Measurements from ENCODE around the gene HIVEP2.

The HIVEP2 gene

GRCh38 chr6:142845624-142846458, 99.1 kb downstream of the HIVEP2 start:
- H3K4me3 ChIP-seq (ENCODE audit: low read length): no peak overlapping the region
- no peak overlapping the region for H2BK5ac ChIP-seq (ENCODE audit: low read length)
- peak; percentile 94 for DNase-seq
- no peaks in the 10 kb centered on the region for H3K79me2 ChIP-seq (ENCODE audit: control insufficient read depth, insufficient read depth, low read length)
- H3K4ac ChIP-seq (ENCODE audit: low read depth, low read length): no peak overlapping the region
- peak overlapping the region; percentile 14 for H3K9ac ChIP-seq (ENCODE audit: low read length)
- peak overlapping the region; percentile 69 for H3K56ac ChIP-seq (ENCODE audit: low read length)
- H2AK5ac ChIP-seq (ENCODE audit: low read length): no peak overlapping the region
- no peaks in the 10 kb centered on the region for H3K36me3 ChIP-seq (ENCODE audit: control insufficient read depth, insufficient read depth, low read length)
- no peak overlapping the region for H2BK120ac ChIP-seq (ENCODE audit: low read depth, low read length)
- WGBS (ENCODE audit: extremely low coverage, insufficient coverage, low lambda C conversion rate): no CpG with 5 or more reads among the region's 23 CpGs
- peak overlapping the region; percentile 91 for H3K18ac ChIP-seq (ENCODE audit: low read length)
- no peaks in the 10 kb centered on the region for H3K27me3 ChIP-seq (ENCODE audit: insufficient read depth, low read length, poor library complexity)
- H4K8ac ChIP-seq (ENCODE audit: low read depth, low read length): no peak overlapping the region
- H3K4me1 ChIP-seq (ENCODE audit: control insufficient read depth, low read depth, low read length): peaks cover 7% of the 10 kb centered on the region
- peak overlapping the region; percentile 2 for H3K4me2 ChIP-seq (ENCODE audit: low read length)
- peak overlapping the region; percentile 79 for H2BK15ac ChIP-seq (replicated peaks; ENCODE audit: low read depth)
- peak overlapping the region; percentile 58 for H3K27ac ChIP-seq (ENCODE audit: low read depth, low read length)
- H3K79me1 ChIP-seq (ENCODE audit: low read length): no peaks in the 10 kb centered on the region
- no peak overlapping the region for H3K23ac ChIP-seq (ENCODE audit: low read length)
- no peak overlapping the region for H4K5ac ChIP-seq (ENCODE audit: low read length)

- H3K9ac ChIP-seq (ENCODE audit: low read length): no peak overlapping the region
- DNase-seq: no peak
- H3K4me3 ChIP-seq (ENCODE audit: low read length): no peak overlapping the region
These were observed 99.8 kb downstream of the HIVEP2 start for GRCh38 chr6:142845143-142845571.

GRCh38 chr6:142844065-142844755, 100.8 kb downstream of the HIVEP2 start:
- no peak overlapping the region for H3K18ac ChIP-seq (ENCODE audit: low read length)
- H4K5ac ChIP-seq (ENCODE audit: low read length): no peak overlapping the region
- H3K4me1 ChIP-seq (ENCODE audit: control insufficient read depth, low read depth, low read length): peaks cover 7% of the 10 kb centered on the region
- no peak overlapping the region for H3K4me2 ChIP-seq (ENCODE audit: low read length)
- H3K79me1 ChIP-seq (ENCODE audit: low read length): no peaks in the 10 kb centered on the region
- H3K23ac ChIP-seq (ENCODE audit: low read length): no peak overlapping the region
- no peak overlapping the region for H2BK15ac ChIP-seq (replicated peaks; ENCODE audit: low read depth)
- H3K36me3 ChIP-seq (ENCODE audit: control insufficient read depth, insufficient read depth, low read length): no peaks in the 10 kb centered on the region
- H3K56ac ChIP-seq (ENCODE audit: low read length): no peak overlapping the region
- H3K4me3 ChIP-seq (ENCODE audit: low read length): no peak overlapping the region
- H3K4ac ChIP-seq (ENCODE audit: low read depth, low read length): no peak overlapping the region
- no peak overlapping the region for H3K9ac ChIP-seq (ENCODE audit: low read length)
- H2BK120ac ChIP-seq (ENCODE audit: low read depth, low read length): no peak overlapping the region
- H3K79me2 ChIP-seq (ENCODE audit: control insufficient read depth, insufficient read depth, low read length): no peaks in the 10 kb centered on the region
- no CpG with 5 or more reads among the region's 6 CpGs for WGBS (ENCODE audit: extremely low coverage, insufficient coverage, low lambda C conversion rate)
- DNase-seq: no peak
- H2BK5ac ChIP-seq (ENCODE audit: low read length): no peak overlapping the region
- no peak overlapping the region for H4K8ac ChIP-seq (ENCODE audit: low read depth, low read length)
- H3K27me3 ChIP-seq (ENCODE audit: insufficient read depth, low read length, poor library complexity): no peaks in the 10 kb centered on the region
- H2AK5ac ChIP-seq (ENCODE audit: low read length): no peak overlapping the region
- no peak overlapping the region for H3K27ac ChIP-seq (ENCODE audit: low read depth, low read length)

More at GRCh38 chr6:142845143-142845571, 99.8 kb downstream of the HIVEP2 start:
- Histone ChIP-seq H3K27ac (ENCODE audit: low read depth, low read length) (peak overlapping the region; percentile 58), H3K79me1 (ENCODE audit: low read length) (no peaks in the 10 kb centered on the region), H2AK5ac (ENCODE audit: low read length) (no peak overlapping the region), H3K36me3 (ENCODE audit: control insufficient read depth, insufficient read depth, low read length) (no peaks in the 10 kb centered on the region), H2BK15ac (replicated peaks; ENCODE audit: low read depth) (no peak overlapping the region), H4K5ac (ENCODE audit: low read length) (no peak overlapping the region), H3K4ac (ENCODE audit: low read depth, low read length) (no peak overlapping the region), H3K27me3 (ENCODE audit: insufficient read depth, low read length, poor library complexity) (no peaks in the 10 kb centered on the region), H3K4me1 (ENCODE audit: control insufficient read depth, low read depth, low read length) (peaks cover 7% of the 10 kb centered on the region), H3K23ac (ENCODE audit: low read length) (no peak overlapping the region), H2BK5ac (ENCODE audit: low read length) (no peak overlapping the region), H2BK120ac (ENCODE audit: low read depth, low read length) (no peak overlapping the region), H3K4me2 (ENCODE audit: low read length) (no peak overlapping the region), H3K18ac (ENCODE audit: low read length) (peak overlapping the region; percentile 91), H4K8ac (ENCODE audit: low read depth, low read length) (no peak overlapping the region), H3K79me2 (ENCODE audit: control insufficient read depth, insufficient read depth, low read length) (no peaks in the 10 kb centered on the region), H3K56ac (ENCODE audit: low read length) (no peak overlapping the region)
- WGBS (ENCODE audit: extremely low coverage, insufficient coverage, low lambda C conversion rate): no CpG with 5 or more reads among the region's 2 CpGs

GRCh38 chr6:142843361-142843760, 101.6 kb downstream of the HIVEP2 start:
- no peak overlapping the region for H3K56ac ChIP-seq (ENCODE audit: low read length)
- no peak overlapping the region for H4K5ac ChIP-seq (ENCODE audit: low read length)
- no peak overlapping the region for H2BK120ac ChIP-seq (ENCODE audit: low read depth, low read length)
- no peaks in the 10 kb centered on the region for H3K79me1 ChIP-seq (ENCODE audit: low read length)
- no peak overlapping the region for H3K23ac ChIP-seq (ENCODE audit: low read length)
- DNase-seq: no peak
- no peak overlapping the region for H2BK5ac ChIP-seq (ENCODE audit: low read length)
- H3K27me3 ChIP-seq (ENCODE audit: insufficient read depth, low read length, poor library complexity): no peaks in the 10 kb centered on the region
- H2AK5ac ChIP-seq (ENCODE audit: low read length): no peak overlapping the region
- H2BK15ac ChIP-seq (replicated peaks; ENCODE audit: low read depth): peak overlapping the region; percentile 74
- WGBS (ENCODE audit: extremely low coverage, insufficient coverage, low lambda C conversion rate): no CpG with 5 or more reads among the region's 4 CpGs
- H3K36me3 ChIP-seq (ENCODE audit: control insufficient read depth, insufficient read depth, low read length): no peaks in the 10 kb centered on the region
- H3K9ac ChIP-seq (ENCODE audit: low read length): no peak overlapping the region
- peaks cover 7% of the 10 kb centered on the region for H3K4me1 ChIP-seq (ENCODE audit: control insufficient read depth, low read depth, low read length)
- H3K79me2 ChIP-seq (ENCODE audit: control insufficient read depth, insufficient read depth, low read length): no peaks in the 10 kb centered on the region
- no peak overlapping the region for H3K4ac ChIP-seq (ENCODE audit: low read depth, low read length)
- H3K4me2 ChIP-seq (ENCODE audit: low read length): no peak overlapping the region
- H3K18ac ChIP-seq (ENCODE audit: low read length): no peak overlapping the region
- H3K4me3 ChIP-seq (ENCODE audit: low read length): no peak overlapping the region
- no peak overlapping the region for H3K27ac ChIP-seq (ENCODE audit: low read depth, low read length)
- H4K8ac ChIP-seq (ENCODE audit: low read depth, low read length): peak overlapping the region; percentile 28

- H4K5ac ChIP-seq (ENCODE audit: low read length): no peak overlapping the region
- H3K56ac ChIP-seq (ENCODE audit: low read length): no peak overlapping the region
- H3K18ac ChIP-seq (ENCODE audit: low read length): peak overlapping the region; percentile 64
- no peak overlapping the region for H3K27ac ChIP-seq (ENCODE audit: low read depth, low read length)
- H2BK15ac ChIP-seq (replicated peaks; ENCODE audit: low read depth): no peak overlapping the region
- H3K4me1 ChIP-seq (ENCODE audit: control insufficient read depth, low read depth, low read length): peaks cover 7% of the 10 kb centered on the region
- no peak overlapping the region for H2AK5ac ChIP-seq (ENCODE audit: low read length)
- no peaks in the 10 kb centered on the region for H3K79me1 ChIP-seq (ENCODE audit: low read length)
- H3K36me3 ChIP-seq (ENCODE audit: control insufficient read depth, insufficient read depth, low read length): no peaks in the 10 kb centered on the region
- no peak overlapping the region for H3K9ac ChIP-seq (ENCODE audit: low read length)
- no CpG with 5 or more reads among the region's 11 CpGs for WGBS (ENCODE audit: extremely low coverage, insufficient coverage, low lambda C conversion rate)
- H3K27me3 ChIP-seq (ENCODE audit: insufficient read depth, low read length, poor library complexity): no peaks in the 10 kb centered on the region
- H3K79me2 ChIP-seq (ENCODE audit: control insufficient read depth, insufficient read depth, low read length): no peaks in the 10 kb centered on the region
- H2BK5ac ChIP-seq (ENCODE audit: low read length): no peak overlapping the region
- H3K4ac ChIP-seq (ENCODE audit: low read depth, low read length): no peak overlapping the region
- H4K8ac ChIP-seq (ENCODE audit: low read depth, low read length): no peak overlapping the region
- no peak overlapping the region for H3K23ac ChIP-seq (ENCODE audit: low read length)
- no peak for DNase-seq
- no peak overlapping the region for H3K4me2 ChIP-seq (ENCODE audit: low read length)
- H3K4me3 ChIP-seq (ENCODE audit: low read length): no peak overlapping the region
- peak overlapping the region; percentile 12 for H2BK120ac ChIP-seq (ENCODE audit: low read depth, low read length)
These were observed 102.3 kb downstream of the HIVEP2 start for GRCh38 chr6:142842418-142843261.
